Activated CD8-positive, alpha-beta memory T cell treated with anti-CD3 and anti-CD28 coated beads for 24 hours (primary cell): ENCODE results near the gene MAP3K19.
"Not testable (repeated sequence)": the region's sequence is repeated elsewhere in the genome, so short reads cannot be mapped to it uniquely, and the experiment has no call there.

ENCODE experiments used
- DNase-seq: peaks from one replicate; pipeline ENCODE4 v3.0.0-alpha.2; 2020

The MAP3K19 gene

DNA sequence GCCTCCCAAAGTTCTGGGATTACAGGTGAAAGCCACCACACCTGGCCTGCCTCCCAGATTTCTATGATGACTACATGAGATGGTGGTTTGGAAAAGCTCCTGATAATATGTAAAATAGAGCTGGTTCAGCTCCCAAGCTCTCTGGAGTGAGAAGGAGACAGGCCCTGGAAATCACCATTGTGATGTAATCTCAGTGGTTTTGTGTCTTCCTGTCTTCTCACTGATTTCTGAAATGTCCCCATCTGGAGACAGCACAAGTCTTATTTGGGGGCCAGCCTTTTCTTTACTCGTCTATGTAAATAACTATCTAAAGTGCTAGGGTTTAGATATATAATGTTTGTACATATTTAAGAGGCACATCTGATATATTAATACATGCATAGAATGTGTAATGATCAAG, 64.6 kb downstream of the MAP3K19 start:
- DNase-seq = no peak

DNA sequence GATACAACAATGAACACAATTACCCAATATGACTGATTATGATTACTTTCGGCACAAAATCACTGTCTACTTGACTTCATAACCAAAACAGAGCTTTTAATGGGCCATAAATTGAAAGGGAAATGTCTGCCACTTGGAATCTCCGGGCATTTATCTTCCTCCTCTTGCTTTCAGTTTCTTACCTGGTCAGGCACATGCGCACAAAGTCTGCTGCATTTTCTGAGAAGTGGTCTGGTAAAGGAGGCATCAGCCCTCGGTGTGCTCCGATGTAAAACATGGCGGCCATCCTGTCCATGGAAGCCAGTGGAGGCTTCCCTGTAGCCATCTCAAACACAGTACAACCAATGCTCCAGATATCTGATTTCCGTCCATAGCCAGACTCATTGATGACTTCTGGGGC, 66.6 kb downstream of the MAP3K19 start:
- DNase-seq = no peak

DNA sequence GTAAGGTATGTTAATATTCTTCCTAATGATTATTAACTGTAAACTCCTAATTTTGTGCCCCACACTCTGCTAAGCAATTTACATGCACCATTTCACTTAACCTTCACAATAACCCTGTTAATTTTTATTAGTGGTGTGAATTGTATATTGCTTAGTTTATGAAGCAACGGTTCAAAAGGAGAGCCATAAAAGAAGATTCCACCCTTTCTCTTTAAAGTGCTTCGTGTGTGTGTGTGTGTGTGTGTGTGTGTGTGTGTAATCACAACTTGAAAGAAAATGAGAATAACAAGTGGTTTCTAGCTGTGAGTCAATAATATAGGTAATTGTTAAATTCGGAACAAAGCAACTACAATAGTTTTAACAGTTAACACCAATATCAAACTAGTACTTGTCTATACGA, 68.0 kb downstream of the MAP3K19 start:
- no peak for DNase-seq

DNA sequence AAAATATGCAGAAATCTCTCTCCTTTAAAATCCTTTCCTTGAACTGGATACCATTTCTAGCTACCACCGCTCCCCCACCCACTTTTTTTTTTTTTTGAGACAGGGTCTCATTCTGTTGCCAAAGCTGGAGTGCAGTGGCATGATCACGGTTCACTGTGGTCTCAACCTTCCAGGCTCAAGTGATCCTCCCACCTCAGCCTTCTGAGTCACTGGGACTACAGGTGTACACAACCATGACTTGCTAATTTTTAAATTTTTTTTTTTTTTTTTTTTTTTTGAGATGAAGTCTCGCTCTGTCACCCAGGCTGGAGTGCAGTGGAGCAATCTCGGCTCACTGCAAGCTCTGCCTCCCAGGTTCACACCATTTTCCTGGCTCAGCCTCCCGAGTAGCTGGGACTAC, 70.1 kb downstream of the MAP3K19 start:
- DNase-seq = not testable (repeated sequence)

DNA sequence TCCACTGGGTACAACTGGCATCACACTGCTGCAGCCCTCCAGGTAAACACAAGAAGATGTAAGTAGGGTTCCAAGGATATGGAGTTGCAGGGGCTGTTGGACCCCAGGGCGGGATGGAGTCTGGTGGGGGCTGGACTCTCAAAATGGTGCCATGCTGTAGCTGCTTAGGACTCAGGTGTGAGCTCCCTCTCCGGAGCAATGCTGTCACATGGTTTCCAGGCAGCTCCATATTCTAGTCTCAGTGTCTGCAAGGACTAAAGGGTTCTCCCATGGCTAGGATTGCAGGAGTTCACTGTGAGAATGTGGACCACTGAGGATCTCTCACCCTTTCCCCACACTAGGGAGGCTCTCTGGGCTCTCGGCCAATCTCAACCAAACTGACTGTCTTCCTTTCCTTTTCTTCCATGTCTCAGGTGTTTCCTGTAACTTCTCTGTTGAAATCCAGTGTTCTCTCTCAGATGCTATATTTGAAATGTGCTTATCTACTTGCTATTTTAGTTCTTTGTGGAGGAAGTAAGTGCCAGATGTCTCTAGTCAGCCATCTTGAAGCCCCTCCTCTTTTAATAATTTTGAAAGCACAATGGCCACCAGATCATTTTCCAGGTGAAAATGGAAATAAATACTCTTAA, 71.1 kb downstream of the MAP3K19 start:
- DNase-seq = no peak

DNA sequence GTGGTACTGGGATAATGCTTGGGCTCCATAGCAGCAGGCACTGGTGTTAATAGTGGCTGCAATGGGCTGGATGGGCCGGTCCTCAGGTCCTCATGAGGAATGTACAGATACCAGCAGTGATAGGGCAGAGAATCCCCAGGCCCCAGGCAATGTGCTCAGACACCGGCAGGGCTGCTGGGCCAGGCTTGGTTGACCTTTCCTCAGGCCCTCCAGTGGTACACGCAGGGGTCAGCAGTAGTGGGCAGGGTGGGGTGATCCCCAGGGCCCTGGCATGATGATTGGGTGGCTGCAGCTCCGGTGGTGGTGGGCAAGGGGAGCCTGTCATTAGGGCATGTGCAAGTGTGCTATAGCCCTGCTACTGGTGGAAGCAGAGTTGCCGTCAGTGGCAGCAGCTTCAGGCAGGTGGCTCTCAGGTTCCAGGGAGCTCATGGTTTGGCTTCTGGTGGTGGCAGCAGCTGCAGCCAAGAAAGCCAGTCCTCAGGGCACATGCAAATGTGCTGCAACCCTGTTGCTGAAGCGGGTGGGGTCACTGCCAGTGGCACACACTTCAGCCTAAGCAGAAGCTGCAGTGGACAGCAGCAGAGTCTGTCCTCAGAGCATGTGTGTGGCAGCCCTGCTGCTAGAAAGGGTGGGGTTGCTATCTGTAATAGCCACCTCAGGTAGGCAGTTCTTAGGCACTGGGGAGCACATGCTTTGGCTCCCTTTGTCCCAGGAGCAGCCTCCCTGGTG, 71.8 kb downstream of the MAP3K19 start:
- no peak for DNase-seq

DNA sequence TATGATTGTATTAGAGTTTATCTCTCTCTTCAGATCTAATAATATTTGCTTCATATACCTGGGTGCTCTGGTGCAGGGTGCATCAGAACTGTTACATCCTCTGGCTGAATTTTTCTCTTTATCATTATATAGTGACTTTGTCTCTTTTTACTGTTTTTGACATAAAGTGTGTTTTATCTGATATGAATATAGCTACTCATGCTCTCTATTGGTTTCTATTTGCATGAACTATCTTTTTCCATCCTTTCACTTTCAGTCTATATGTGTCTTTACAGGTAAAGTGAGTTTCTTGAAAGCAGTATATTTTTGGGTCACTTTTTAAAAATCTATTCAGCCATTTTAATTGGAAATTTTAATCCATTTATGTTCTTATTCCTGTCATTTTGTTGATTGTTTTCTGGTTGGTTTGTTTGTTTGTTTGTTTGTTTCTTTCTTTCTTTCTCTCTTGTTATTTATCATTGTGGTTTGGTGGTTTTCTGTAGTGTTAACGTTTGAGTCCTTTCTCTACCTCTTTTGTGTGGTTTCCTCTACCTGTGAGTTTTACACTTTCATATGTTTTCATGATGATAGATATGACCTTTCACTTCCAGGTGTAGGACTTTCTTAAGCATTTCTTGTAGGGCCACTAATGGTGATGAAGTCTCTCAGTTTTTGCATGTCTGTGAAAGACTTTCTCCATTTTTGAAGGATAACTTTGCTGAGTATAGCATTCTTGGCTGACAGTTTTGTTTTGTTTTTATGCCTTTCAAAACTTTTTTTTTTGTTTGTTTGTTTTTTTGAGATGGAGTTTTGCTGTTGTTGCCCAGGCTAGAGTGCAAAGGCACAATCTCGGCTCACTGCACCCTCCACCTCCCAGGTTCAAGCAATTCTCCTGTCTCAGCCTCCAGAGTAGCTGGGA, 73.8 kb downstream of the MAP3K19 start:
- DNase-seq = no peak

DNA sequence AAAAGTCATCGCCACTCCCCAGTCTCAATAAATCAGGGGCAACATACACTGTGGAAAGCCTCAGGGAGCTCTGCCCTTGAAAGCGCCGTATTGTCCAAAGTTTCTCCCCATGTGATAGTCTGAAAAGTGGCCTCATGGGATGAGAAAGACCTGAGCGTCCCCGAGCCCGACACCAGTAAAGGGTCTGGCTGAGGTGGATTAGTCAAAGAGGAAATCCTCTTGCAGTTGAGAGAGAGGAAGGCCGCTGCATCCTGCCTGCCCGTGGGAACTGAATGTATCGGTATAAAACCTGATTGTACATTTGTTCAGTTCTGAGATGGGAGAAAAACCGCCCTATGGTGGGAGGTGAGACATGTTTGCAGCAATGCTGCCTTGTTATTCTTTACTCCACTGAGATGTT, 80.1 kb downstream of the MAP3K19 start:
- DNase-seq = not testable (repeated sequence)

DNA sequence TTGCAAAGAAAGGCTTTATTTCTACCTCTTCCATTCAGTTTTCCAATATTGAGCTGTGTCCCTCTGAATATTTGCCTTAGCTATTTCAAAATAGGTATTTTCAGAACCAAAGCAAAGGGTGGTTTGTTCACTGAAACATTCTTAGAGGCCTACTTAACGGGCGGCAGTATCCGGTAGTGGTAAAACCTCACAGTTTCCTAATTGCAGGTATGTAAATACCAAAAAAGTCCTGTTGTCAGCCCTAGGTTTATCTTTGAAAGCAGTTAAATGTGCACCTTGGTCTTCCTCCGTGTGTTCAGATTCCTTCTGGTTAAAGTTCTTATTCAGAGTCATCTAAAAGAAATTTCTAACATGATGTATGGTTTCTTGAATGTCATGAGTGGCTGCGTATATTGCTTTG, 89.8 kb downstream of the MAP3K19 start:
- no peak for DNase-seq

DNA sequence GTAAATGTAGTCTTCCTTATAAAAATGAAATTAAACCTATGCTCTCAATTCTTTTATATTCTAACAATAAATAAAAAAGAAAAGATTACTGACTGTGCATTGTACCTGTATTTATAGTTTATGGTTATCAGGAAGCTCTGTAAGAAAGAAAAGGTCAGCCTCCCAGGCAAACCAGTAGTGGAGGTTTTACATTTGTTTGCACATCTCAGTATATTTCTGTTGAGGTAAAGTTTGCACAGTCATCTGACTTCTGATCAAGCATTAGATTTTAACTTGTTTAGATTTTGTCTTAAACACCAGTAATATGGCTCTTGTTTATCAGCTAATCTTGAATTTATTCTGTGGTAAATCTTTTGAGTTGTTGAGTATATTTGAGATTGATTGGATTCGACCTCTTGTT, 91.5 kb downstream of the MAP3K19 start:
- no peak for DNase-seq

DNA sequence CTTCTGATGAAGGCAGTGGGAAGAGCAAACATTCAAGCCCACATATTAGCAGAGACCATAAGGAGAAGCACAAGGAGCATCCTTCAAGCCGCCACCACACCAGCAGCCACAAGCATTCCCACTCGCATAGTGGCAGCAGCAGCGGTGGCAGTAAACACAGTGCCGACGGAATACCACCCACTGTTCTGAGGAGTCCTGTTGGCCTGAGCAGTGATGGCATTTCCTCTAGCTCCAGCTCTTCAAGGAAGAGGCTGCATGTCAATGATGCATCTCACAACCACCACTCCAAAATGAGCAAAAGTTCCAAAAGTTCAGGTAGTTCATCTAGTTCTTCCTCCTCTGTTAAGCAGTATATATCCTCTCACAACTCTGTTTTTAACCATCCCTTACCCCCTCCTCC, 93.2 kb downstream of the MAP3K19 start:
- DNase-seq = no peak

DNA sequence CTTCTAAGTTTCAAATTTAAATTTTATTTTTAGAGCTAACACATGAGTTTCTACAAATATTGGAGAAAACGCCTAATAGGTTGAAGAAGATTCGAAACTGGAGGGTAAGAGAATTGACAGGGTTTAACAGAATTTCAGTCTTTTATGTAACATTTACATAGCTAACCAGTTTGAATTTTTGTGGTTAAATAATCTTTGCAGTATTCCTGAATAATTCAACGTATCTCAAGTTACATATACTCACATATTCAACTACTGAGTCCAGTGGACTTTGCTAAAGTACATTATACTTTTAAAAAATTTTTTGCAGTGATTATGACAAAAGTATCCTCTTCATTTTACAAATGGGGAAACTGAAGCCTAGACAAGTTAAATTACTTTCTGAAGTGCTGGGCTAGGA, 94.6 kb downstream of the MAP3K19 start:
- no peak for DNase-seq

DNA sequence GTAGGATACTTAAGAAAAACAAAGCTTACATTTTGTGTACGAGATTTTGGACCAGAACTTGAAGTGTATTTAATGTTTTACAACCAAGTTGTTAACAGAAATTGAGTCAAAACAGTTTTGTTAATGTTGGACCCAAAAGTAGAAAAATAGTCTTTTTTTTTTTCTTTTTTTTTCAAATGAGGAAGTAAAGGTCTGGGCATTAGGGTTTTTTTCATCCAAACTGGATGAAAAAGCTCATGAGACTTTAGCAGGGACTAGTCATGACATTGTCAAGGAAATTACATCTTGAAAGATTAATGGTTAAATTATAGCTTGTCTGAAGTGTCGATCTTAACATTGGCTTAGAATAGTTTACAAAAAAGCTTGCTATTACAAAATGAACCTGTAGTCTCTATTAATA, 96.4 kb downstream of the MAP3K19 start:
- DNase-seq = no peak

DNA sequence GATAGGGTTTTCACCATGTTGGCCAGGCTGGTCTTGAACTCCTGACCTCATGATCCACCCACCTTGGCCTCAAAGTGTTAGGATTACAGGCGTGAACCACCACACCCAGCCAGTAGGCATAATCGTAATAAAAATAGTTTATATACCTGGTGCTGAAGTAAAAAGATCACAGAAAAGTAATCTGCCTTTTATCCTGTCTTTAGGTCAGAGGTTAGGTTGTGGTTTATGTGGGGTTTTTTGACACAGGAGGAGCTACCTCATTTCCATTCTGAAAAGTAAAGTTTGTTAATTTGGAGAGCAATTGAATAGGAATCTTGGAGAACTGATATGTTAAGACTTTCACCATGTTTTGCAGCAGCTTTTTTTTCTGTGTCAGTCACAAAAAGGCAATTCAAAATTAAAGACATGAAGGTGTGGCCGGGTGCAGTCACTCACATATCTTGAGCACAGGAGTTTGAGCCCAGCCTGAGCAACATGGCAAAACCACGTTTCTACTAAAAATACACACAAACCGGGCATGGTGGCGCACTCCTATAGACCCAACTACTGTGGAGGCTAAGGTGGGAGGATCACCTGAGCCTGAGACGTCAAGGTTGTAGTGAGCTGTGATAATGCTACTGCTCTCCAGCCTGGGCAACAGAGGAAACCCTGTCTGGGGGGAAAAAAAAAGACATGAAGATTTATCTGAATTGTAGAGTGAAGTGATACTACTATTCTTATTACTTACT, 97.1 kb downstream of the MAP3K19 start:
- DNase-seq = no peak

DNA sequence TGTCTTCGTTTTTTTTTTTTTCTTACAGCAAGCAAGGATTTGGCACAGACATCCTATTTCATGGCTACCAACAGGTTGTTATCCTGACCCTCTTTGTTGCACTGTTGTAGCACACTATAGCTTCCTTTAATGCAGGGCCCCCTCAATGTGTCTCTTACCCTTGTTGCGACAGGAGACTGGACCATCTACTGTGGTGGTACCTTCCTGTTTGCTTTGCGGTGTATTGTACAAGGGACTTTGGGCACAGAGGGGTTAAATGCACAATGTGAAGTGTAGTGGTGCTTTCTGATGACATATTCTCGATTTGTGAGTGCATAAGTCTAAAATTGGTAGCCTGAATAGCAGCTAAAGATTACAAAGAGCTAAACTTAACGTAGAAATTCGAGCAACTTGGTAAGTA, 101.2 kb downstream of the MAP3K19 start:
- DNase-seq = no peak

DNA sequence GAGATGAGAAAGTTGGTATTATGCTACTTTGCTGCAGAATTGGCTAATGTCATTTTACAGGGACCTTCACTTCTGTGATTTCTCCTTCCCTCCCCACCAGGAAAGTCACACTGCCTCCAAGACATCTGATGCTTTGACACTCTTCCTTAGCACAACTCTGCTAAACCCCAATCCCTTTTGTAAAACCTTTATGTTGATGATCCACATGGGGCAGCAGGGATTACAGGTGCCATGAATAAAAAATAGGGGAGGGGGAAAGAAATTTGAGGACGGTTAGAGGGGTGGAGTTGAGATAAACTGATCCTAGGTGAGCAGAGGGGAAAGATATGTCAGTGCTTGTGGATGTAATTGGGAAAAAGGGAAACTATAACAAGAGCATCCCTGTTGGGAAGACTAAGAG, 102.3 kb downstream of the MAP3K19 start:
- DNase-seq = no peak

DNA sequence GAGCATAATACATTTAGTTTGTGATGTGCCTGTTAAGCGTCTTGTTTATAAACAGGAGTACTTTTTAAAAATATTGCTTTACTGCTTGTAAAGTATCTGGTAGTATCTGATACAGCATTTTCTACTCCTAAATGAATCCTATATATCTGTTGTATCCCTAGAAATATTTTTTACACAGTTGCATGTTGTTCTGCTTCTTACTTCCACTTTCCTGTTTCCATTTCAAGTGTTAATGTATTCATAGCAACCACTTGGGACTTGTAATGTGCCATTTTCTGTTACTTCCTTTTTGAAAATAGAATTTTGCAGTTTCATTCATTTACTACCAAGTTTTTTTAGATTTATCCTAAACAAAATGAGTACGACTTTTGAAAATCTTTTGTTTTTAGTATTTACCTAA, 103.7 kb downstream of the MAP3K19 start:
- no peak for DNase-seq

DNA sequence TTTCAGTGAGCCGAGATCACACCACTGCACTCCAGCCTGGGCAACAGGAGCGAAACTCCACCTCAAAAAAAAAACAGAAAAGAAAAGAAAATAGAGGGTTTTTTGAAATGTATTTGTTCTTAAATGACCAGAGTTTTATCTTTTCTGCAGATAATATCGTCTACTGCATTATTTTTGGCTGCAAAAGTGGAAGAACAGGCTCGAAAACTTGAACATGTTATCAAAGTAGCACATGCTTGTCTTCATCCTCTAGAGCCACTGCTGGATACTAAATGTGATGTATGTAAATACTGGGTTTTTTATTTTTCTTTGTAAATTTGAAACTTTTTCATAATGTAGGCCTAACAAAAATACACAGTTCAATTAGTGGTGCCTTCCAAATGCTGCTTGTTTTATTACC, 110.6 kb downstream of the MAP3K19 start:
- DNase-seq = no peak

DNA sequence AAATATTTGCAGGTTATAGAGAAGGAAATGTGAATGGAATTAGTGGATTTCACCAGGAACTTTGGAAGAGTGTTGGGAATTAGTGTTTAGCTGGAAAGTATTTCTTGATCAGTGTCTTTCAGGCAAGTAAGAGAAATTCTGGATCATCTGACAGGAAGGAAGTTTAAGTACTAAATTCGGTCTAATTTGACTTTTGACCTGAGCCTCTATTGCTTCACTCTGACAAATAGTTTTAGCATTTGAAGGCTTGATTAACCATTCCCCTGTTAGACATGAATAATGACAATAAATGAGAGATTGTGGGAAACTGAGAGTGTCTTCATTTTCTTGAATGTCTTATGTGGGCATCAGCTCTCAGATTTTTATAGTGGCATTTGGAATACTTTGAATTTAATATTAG, 112.6 kb downstream of the MAP3K19 start:
- DNase-seq = no peak

DNA sequence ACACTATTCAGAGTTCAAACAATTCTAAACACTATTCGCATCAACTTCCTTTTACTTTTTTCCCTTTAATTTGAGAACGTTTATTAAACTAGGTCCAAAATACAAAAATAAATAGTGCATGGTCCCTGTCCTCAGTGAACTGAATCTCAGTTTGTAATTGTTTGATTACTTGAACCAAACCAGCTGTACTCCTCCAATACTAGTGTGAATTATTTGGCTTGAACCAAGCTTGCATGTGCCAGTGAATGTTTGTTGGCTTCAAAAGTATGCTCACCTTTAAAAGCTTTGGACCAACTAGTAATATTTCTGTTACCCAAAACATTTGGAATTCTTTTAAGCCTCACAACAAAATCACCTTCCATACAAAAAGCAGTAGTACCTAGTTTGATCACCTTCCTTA, 113.1 kb downstream of the MAP3K19 start:
- DNase-seq = no peak

DNA sequence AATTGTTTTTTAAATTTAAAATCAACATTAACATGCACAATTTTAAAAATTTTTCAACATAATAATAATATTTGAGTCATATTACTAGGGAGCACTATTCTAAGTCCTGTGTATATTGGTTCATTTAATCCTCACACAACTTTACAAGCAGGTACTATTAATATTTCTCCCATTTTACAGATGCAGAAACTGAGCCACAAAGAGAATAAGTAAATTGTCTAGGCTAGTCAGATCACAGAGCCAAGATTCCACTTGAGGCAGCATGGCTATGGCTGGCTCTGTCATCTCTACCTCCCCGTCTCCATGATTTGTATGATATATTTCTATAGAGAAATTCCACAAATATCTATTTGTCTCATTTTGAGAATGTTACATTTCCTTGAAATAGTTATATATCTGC, 113.5 kb downstream of the MAP3K19 start:
- no peak for DNase-seq

DNA sequence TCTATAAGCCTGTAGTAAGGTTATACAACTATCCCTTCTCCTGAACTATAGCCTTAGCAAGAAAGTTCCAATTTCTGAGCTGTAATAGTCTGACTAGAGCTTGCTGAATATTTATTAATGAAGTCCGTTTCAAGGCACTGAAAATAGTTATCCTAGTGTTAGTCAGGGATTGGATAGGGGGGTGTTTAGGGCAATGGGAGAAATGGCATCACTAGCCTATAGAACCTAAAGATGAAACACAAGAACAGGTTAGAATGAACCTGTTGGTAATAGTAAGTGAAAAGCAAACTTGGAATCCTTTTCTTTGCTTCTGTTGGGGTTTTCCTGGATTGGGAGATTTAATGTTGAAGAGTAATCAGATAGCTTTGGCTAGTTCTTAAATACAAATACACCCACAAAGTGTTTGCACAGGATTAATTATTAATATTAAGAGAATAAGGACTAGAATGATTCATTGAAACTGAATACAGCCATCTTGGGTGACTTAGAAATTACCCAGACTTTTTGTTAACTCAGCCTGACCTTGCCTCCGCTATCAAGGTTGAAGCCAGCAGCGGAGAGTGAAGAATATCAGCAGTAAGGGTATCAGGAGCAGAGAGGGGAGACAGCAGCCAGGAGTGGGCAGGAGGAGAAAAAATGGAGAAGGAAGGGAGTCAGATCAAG, 114.3 kb downstream of the MAP3K19 start:
- DNase-seq = no peak

DNA sequence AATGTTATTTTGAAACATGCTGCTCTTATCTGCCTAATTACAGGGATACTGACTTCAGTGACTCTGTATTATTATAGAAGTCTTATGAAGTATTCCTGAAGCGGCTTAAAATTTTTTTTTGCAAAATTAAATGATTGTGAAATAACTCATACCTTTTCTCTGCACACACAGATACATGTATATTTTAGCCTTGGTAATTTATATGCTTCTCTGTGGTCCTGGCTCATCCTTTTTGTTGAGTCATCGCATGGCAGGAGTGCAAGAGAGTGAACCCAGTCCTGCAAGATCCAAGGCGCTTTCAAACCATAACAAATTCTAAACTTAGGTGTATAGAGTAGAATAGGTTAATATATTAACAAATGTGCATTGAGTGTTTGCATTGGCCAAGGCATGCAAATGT, 120.1 kb downstream of the MAP3K19 start:
- DNase-seq = no peak
